WI38 (cell line): ENCODE data around the gene GRM4.

Experiments
- H3K4me3 ChIP-seq: 2 replicates; pipeline ENCODE4 v1.5.1; 2011; ENCODE audit warnings: low read depth, mild to moderate bottlenecking, control low read depth, low read length
- CTCF ChIP-seq: IDR thresholded peaks from 2 replicates; pipeline ENCODE4 v1.5.1; 2012; ENCODE audit warnings: low read depth, mild to moderate bottlenecking, control low read depth, low read length

The GRM4 gene

GRCh38 chr6:34065466-34066217 is 80.2 kb downstream of the GRM4 start:
- no peak overlapping the region for H3K4me3 ChIP-seq
- TF ChIP-seq CTCF, result no peak

GRCh38 chr6:34064675-34065074 is 81.2 kb downstream of the GRM4 start:
- TF ChIP-seq CTCF, result no peak
- H3K4me3 ChIP-seq, result no peak overlapping the region

- no peak for TF ChIP-seq CTCF
- no peak overlapping the region for H3K4me3 ChIP-seq
Observed at GRCh38 chr6:34063651-34064050, 82.2 kb downstream of the GRM4 start.

- TF ChIP-seq CTCF, result no peak
- H3K4me3 ChIP-seq, result no peak overlapping the region
Observed at GRCh38 chr6:34062815-34063214, 83.1 kb downstream of the GRM4 start.

GRCh38 chr6:34062156-34062555 is 83.7 kb downstream of the GRM4 start:
- H3K4me3 ChIP-seq, result no peak overlapping the region
- no peak for TF ChIP-seq CTCF

- TF ChIP-seq CTCF, result no peak
- H3K4me3 ChIP-seq, result no peak overlapping the region
Observed at GRCh38 chr6:34061348-34061747, 84.5 kb downstream of the GRM4 start.

- TF ChIP-seq CTCF, result no peak
- no peak overlapping the region for H3K4me3 ChIP-seq
Observed at GRCh38 chr6:34059914-34060313, 86.0 kb downstream of the GRM4 start.
